Activated T-cell treated with anti-CD3 and anti-CD28 coated beads for 24 hours (primary cell): Measurements from ENCODE around the gene TUT7.
"Not testable (repeated sequence)": the region's sequence is repeated elsewhere in the genome, so short reads cannot be mapped to it uniquely, and the experiment has no call there.

Source experiments
- DNase-seq: peaks from one replicate; pipeline ENCODE4 v3.0.0-alpha.2; 2020; ENCODE audit warnings: low read depth

The TUT7 gene

DNA sequence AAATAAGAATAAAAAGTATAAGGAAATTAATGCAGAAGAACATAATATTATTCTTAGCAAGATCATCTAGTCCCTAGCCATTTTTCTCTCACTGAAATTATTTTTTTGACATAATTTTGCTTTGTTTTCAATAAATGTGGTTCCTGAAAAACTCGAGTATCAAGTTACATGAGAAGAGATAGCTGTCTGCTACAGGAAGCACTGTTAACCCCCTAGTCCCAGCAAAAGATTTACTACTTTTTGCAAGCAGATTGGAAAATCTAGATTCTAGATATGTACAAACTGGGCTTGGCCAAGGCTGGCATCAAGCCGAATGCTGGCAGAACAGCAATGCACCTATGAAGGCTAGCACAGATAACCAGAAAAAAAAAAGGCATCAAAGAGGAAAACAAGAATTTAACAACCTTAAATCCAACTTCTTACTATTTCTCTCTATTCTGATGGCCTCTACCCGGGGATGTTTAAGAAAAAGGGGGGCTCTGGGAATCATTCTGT, 49.9 kb downstream of the TUT7 start:
- no peak for DNase-seq

- peak; percentile 32 for DNase-seq
Measured at GRCh38 chr9:86303316-86303975, 50.8 kb downstream of the TUT7 start.

- DNase-seq, result no peak
Measured at GRCh38 chr9:86301686-86302085, 52.5 kb downstream of the TUT7 start.

DNA sequence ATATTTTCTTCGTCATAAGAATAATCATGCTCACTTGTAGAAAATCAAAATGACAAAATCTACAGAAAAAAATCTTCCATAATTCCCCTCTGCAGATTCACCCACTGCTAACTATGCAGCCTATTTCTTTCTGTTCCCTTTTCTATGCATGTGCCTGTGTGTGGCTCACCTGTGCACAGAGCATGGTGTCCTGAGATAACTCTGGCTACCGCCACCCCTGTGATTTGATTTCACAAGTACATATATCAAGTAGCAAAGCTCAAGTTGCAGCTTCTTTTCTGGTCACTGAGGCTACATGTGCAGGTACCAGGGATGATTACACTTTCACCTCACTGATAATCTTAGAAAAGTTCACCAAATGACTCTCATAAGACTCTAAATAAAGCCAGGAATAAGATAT, 53.5 kb downstream of the TUT7 start:
- DNase-seq, result no peak

DNA sequence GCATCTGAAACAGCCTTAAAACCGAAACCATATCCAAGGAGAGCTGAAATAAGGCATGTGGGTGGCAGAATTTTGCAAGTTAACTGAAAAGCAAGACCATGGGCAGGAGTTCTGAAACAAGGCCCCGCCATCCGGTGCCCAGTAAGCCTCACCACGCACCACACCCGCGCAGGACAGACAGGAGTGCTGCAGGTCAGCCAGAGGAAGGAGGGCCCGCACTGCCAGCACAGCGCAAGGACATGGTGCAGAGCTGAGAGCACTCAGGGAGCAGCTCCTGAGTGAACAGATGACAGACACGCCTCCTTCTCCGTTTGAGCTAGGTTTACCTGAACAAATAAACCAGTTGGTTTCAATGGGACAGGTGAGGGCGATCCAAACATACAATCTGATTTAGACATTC, 55.3 kb downstream of the TUT7 start:
- no peak for DNase-seq

GRCh38 chr9:86290341-86290740, 63.9 kb downstream of the TUT7 start:
- DNase-seq, result not testable (repeated sequence)

- DNase-seq, result no peak
Measured at GRCh38 chr9:86288499-86289198, 65.6 kb downstream of the TUT7 start.

- DNase-seq, result no peak
Measured at GRCh38 chr9:86287013-86287412, 67.2 kb downstream of the TUT7 start.

DNA sequence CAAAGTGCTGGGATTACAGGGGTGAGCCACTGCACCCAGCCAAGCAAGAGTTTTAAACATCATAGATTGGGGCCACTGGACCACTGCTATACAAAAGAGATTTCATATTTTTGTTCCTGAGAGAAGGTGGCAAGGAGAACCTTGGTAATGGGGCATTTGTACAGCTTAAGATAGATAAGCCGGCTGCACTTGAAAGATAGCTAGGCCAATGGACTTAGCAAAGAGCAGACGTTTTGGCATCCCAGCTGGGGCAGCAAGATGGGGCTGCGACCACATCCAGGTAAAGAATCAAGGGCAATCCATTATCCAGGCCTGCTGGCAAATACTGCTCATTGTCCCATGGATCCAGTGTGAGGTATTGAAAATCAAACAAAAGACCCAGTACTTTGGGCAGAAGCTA, 67.9 kb downstream of the TUT7 start:
- no peak for DNase-seq

GRCh38 chr9:86285261-86285660, 68.9 kb downstream of the TUT7 start:
- no peak for DNase-seq

- DNase-seq, result peak; percentile 55
Measured at GRCh38 chr9:86282979-86283535, 71.2 kb downstream of the TUT7 start.

DNA sequence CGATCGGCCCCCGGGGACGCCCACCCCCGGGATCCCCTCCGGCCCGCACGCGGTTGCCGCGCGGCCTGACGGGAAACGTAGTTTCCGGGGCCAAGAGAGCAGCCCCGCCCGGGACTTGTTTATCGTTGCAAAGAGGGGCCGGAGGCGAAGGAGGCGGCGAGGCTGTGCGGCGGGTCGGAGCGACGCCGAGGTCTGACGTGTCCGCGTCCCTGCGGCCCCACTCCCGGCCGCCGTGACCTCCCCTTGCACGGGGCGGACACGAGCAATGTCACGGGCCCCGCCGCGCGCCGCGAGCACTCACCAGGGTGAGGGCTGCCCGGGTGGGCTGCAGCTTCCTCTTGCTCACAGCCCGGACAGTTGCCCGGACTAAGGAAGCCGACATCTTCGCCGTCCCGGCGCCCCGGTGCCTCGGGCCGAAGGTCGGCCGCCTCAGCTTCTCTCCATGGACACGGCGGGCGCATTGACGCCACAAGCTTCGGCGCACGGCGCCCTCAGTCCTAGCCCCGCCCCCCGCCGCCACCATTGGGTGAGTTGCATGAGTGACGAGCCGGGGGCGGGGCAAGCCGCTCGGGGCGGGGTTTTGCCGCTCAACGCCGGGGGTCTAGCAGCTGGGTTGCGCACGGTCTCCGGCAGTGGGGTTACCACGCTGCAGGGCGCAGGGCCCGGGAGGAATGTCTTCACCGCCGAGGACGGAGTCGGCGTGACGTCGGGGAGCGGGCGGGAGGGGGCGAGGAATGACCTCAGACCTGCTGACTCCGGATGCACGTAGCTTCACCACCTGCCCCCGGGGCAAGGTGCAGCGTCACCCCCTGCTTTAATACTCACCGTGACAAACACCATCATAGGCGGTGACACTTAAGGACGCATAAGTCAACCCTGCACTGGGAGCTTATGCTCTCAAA, 71.9 kb downstream of the TUT7 start, which contains the start of gene ISCA1:
ISCA1 (minus strand) TSS at position 462 of the 902 bp plus-strand sequence; CDS start at position 382, 80 bp downstream.
- peak; percentile 97 for DNase-seq

DNA sequence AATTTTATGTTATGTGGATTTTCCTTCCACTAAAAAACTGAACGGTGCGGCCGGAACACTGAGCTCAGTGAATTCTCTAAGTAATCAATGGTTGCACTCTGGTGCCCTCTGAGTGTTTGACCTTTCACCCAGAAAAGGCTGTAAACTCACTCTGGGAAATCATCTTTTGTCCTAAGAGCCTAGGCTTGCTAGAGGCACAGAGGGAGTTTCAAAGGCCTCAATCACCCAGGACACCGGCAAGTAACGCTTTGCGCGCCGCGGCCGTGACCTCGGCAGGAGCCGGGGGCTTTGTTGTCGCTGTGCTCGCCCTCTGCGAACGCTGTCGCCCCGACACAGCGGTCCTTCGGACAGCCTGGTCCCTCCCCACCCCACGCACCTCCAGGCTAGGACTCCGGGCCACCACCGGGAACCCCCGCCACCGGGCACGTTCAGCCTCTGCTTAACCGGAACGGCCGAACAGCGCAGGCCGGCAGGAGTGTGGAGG, 72.6 kb downstream of the TUT7 start:
- no peak for DNase-seq

DNA sequence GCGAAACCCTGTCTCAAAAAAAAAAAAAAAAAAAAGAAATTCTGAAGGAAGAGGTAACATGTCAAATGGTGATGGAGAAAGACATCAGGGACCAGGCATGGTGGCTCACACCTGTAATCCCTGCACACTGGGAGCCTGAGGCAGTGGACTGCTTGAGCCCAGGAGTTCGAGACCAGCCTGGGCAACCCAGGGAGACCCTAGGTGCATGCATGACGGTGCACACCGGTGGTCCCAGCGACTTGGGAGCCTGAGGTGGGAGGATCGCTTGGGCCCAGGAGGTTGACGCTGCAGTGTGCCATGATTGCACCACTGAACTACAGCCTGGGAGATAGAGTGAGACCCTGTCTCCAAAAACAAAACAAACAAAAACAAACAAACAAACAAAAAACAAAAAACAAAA, 73.6 kb downstream of the TUT7 start:
- no peak for DNase-seq

DNA sequence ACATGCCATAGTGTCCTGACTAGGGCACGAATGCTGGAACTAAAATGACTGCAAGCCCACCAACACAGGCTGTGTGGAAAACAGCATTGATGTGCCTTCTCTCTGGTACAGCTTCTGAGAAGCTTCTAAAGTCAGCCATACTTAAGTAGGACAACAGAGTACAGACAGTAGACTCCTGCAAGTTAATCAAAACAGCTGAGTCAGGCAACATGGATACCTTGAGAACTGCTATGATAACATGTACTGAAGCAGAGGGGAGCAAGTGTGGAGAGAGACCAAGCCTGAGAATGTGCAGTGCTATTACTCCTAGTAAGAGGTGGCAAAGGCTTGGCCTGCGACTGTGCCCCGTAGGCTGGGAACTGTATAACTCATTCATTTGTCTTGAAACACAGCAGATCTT, 74.4 kb downstream of the TUT7 start:
- no peak for DNase-seq

GRCh38 chr9:86277072-86277471, 77.1 kb downstream of the TUT7 start:
- DNase-seq, result no peak

- no peak for DNase-seq
Measured at GRCh38 chr9:86275962-86276361, 78.2 kb downstream of the TUT7 start.

GRCh38 chr9:86274821-86275643, 79.2 kb downstream of the TUT7 start:
- DNase-seq, result no peak

DNA sequence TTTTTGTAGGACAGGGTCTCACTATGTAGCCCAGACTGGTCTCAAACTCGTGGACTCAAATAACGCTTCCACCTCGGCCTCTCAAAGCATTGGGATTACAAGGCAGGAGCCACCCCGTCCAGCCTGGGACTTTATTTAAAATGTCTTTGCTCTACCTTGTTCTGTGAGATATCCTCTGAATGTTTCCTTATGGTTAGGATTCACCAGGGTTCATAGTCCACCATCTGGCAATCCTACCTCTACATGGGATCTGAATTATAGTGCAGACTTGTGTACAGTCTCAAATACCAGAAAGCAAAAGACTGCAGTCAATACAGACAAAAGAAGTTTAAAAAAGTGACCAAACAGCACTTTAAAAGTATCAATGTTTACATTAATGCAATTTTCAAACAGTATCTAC, 82.0 kb downstream of the TUT7 start:
- no peak for DNase-seq

- DNase-seq, result no peak
Measured at GRCh38 chr9:86263876-86264275, 90.3 kb downstream of the TUT7 start.

GRCh38 chr9:86262492-86262891, 91.7 kb downstream of the TUT7 start:
- no peak for DNase-seq
